Hepatocyte (in vitro differentiated cells): ENCODE data around the gene ARFRP1. TPM values are rescaled to one million over a fixed set of nuclear protein-coding genes. Genes with fewer than 3 reads are reported as not detected.

ENCODE experiments used
- DNase-seq: peaks from one replicate; pipeline ENCODE4 v3.0.0-alpha.2; 2016; ENCODE audit warnings: low spot score
- H2AFZ ChIP-seq: fragments of 200-600 bp; sonication (generic); 2 replicates; pipeline ENCODE4 v1.6.0; 2016; ENCODE audit warnings: antibody characterized with exemption, mild to moderate bottlenecking
- H3K27ac ChIP-seq: fragments of 200-600 bp; sonication (generic); 2 replicates; pipeline ENCODE4 v1.5.1; 2016; ENCODE audit warnings: mild to moderate bottlenecking
- H3K27me3 ChIP-seq: fragments of 200-600 bp; sonication (generic); 2 replicates; pipeline ENCODE4 v1.6.1; 2016
- H3K36me3 ChIP-seq: fragments of 200-600 bp; sonication (generic); replicated peaks from 2 replicates; pipeline ENCODE4 v1.5.1; 2016; ENCODE audit warnings: low read depth; ENCODE audit not compliant: insufficient read depth
- H3K4me1 ChIP-seq: fragments of 200-600 bp; sonication (generic); 2 replicates; pipeline ENCODE4 v1.5.1; 2016; ENCODE audit warnings: mild to moderate bottlenecking, moderate library complexity; ENCODE audit not compliant: insufficient read depth
- H3K4me2 ChIP-seq: fragments of 200-600 bp; sonication (generic); 2 replicates; pipeline ENCODE4 v1.6.0; 2016
- H3K4me3 ChIP-seq: fragments of 200-600 bp; sonication (generic); 2 replicates; pipeline ENCODE4 v1.5.1; 2016; ENCODE audit warnings: mild to moderate bottlenecking
- H3K79me2 ChIP-seq: fragments of 200-600 bp; sonication (generic); 2 replicates; pipeline ENCODE4 v1.6.0; 2017; ENCODE audit warnings: mild to moderate bottlenecking
- H3K9me2 ChIP-seq: fragments of 200-600 bp; sonication (generic); replicated peaks from 2 replicates; pipeline ENCODE4 v1.6.0; 2017; ENCODE audit warnings: mild to moderate bottlenecking; ENCODE audit not compliant: insufficient read depth
- H3K9me3 ChIP-seq: fragments of 200-600 bp; sonication (generic); 2 replicates; pipeline ENCODE4 v1.5.1; 2016; ENCODE audit warnings: low read depth, mild to moderate bottlenecking
- H4K20me1 ChIP-seq: fragments of 200-600 bp; sonication (generic); 2 replicates; pipeline ENCODE4 v1.6.0; 2016; ENCODE audit warnings: mild to moderate bottlenecking; ENCODE audit not compliant: insufficient read depth, poor library complexity, severe bottlenecking
- CTCF ChIP-seq: fragments of 200-600 bp; sonication (generic); IDR thresholded peaks from 2 replicates; pipeline ENCODE4 v1.5.1; 2016; ENCODE audit warnings: antibody characterized with exemption, mild to moderate bottlenecking; ENCODE audit not compliant: poor library complexity
- EZH2 ChIP-seq: fragments of 200-600 bp; sonication (generic); IDR thresholded peaks from 2 replicates; pipeline ENCODE4 v1.6.1; 2016; ENCODE audit warnings: antibody characterized with exemption, mild to moderate bottlenecking, borderline replicate concordance
- EZH2phosphoT487 ChIP-seq: fragments of 200-600 bp; sonication (generic); IDR thresholded peaks from one replicate; pipeline ENCODE4 v1.6.1; 2018; ENCODE audit warnings: antibody characterized with exemption, mild to moderate bottlenecking, low read depth, moderate library complexity; ENCODE audit not compliant: unreplicated experiment, severe bottlenecking
- WGBS: methylation state at CpG from one replicate; pipeline ENCODE4 v1.1.6; 2016; ENCODE audit warnings: low lambda C conversion rate; ENCODE audit errors: missing lambda C conversion rate; 5-methylcytosine and 5-hydroxymethylcytosine counted together
- polyA plus RNA-seq: library from polyadenylated mRNA; unstranded; fragments of >200 nt; fragmentation: Nextera tagmentation; extraction: Ambion mirVana; gene quantifications from 2 replicates; pipeline ENCODE4 v1.2.1, GENCODE V29; 2016
- total RNA-seq: library from RNA; depleted of rRNA; stranded (reverse); fragments of >200 nt; gene quantifications from 2 replicates; pipeline ENCODE4 v1.2.3, GENCODE V29; 2014

Gene ARFRP1
- total and polyA plus RNA-seq, 2 experiments from 2014 or later: 31.5 to 38.0 TPM

- no peaks in the 10 kb centered on the region for H3K27me3 ChIP-seq
- no peaks in the 10 kb centered on the region for H3K4me1 ChIP-seq
- WGBS: 59% methylated on average over 16 of the region's 16 CpGs
- no peak overlapping the region for H3K4me3 ChIP-seq
- TF ChIP-seq EZH2phosphoT487 (no peak), EZH2 (no peak), CTCF (no peak)
- no peaks in the 10 kb centered on the region for H3K9me3 ChIP-seq
- H3K27ac ChIP-seq: no peak overlapping the region
- no peaks in the 10 kb centered on the region for H3K79me2 ChIP-seq
- H4K20me1 ChIP-seq: no peaks in the 10 kb centered on the region
- peak; percentile 5 for DNase-seq
- no peaks in the 10 kb centered on the region for H3K9me2 ChIP-seq
- H3K36me3 ChIP-seq: no peaks in the 10 kb centered on the region
- H3K4me2 ChIP-seq: no peak overlapping the region
- H2AFZ ChIP-seq: no peak overlapping the region
Measured at GRCh38 chr20:63754008-63754407, 46.2 kb upstream of the ARFRP1 start.

GRCh38 chr20:63753381-63753780, 45.6 kb upstream of the ARFRP1 start:
- 94% methylated on average over 13 of the region's 13 CpGs for WGBS
- no peaks in the 10 kb centered on the region for H3K9me2 ChIP-seq

GRCh38 chr20:63752411-63753101, 44.8 kb upstream of the ARFRP1 start:
- Histone ChIP-seq H3K36me3 (no peaks in the 10 kb centered on the region), H3K27me3 (no peaks in the 10 kb centered on the region), H3K4me3 (no peak overlapping the region), H4K20me1 (no peaks in the 10 kb centered on the region), H3K4me2 (no peak overlapping the region), H3K27ac (no peak overlapping the region), H3K79me2 (no peaks in the 10 kb centered on the region), H3K4me1 (no peaks in the 10 kb centered on the region), H3K9me3 (no peaks in the 10 kb centered on the region), H2AFZ (no peak overlapping the region), H3K9me2 (no peaks in the 10 kb centered on the region)
- TF ChIP-seq EZH2: no peak
- no peak for TF ChIP-seq CTCF
- no peak for TF ChIP-seq EZH2phosphoT487
- DNase-seq: no peak
- 96% methylated on average over 34 of the region's 50 CpGs for WGBS

More at GRCh38 chr20:63753381-63753780, 45.6 kb upstream of the ARFRP1 start:
- TF ChIP-seq EZH2phosphoT487: no peak
- no peak for TF ChIP-seq CTCF
- no peak for TF ChIP-seq EZH2
- no peaks in the 10 kb centered on the region for H3K36me3 ChIP-seq
- DNase-seq: no peak
- H3K4me3 ChIP-seq: no peak overlapping the region
- H3K4me1 ChIP-seq: no peaks in the 10 kb centered on the region
- no peaks in the 10 kb centered on the region for H3K9me3 ChIP-seq
- H3K79me2 ChIP-seq: no peaks in the 10 kb centered on the region
- no peaks in the 10 kb centered on the region for H4K20me1 ChIP-seq
- H3K27ac ChIP-seq: no peak overlapping the region
- no peak overlapping the region for H2AFZ ChIP-seq
- H3K4me2 ChIP-seq: no peak overlapping the region
- no peaks in the 10 kb centered on the region for H3K27me3 ChIP-seq
